MM.1S (cell line): ENCODE results near the gene GOT2.
"Not testable (repeated sequence)": the region's sequence is repeated elsewhere in the genome, so short reads cannot be mapped to it uniquely, and the experiment has no call there.

ENCODE experiments used
- DNase-seq: peaks from one replicate; pipeline ENCODE4 v3.0.0-alpha.2; 2015
- H2AFZ ChIP-seq: fragments of 300-600 bp; sonication (generic); 2 replicates; pipeline ENCODE4 v1.6.0; 2016; ENCODE audit warnings: antibody characterized with exemption, low read length
- H3F3A ChIP-seq: fragments of 300-600 bp; sonication (generic); 2 replicates; pipeline ENCODE4 v1.6.1; 2016; ENCODE audit warnings: mild to moderate bottlenecking, antibody characterized with exemption, low read length, moderate library complexity, mixed read lengths; ENCODE audit not compliant: insufficient read depth
- H3K27ac ChIP-seq: fragments of 300-600 bp; sonication (generic); 2 replicates; pipeline ENCODE4 v1.5.1; 2016; ENCODE audit warnings: mild to moderate bottlenecking, low read length
- H3K27me3 ChIP-seq: fragments of 300-600 bp; sonication (generic); replicated peaks from 2 replicates; pipeline ENCODE4 v1.6.0; 2016; ENCODE audit warnings: low read length; ENCODE audit not compliant: insufficient read depth
- H3K36me3 ChIP-seq: fragments of 300-600 bp; sonication (generic); replicated peaks from 2 replicates; pipeline ENCODE4 v1.6.1; 2016; ENCODE audit warnings: mild to moderate bottlenecking, low read length, mixed read lengths; ENCODE audit not compliant: insufficient read depth
- H3K4me1 ChIP-seq: fragments of 300-600 bp; sonication (generic); 2 replicates; pipeline ENCODE4 v1.6.1; 2016; ENCODE audit warnings: low read length, mixed read lengths
- H3K4me2 ChIP-seq: fragments of 300-600 bp; sonication (generic); 2 replicates; pipeline ENCODE4 v1.6.0; 2016; ENCODE audit warnings: low read depth, low read length
- H3K4me3 ChIP-seq: fragments of 300-600 bp; sonication (generic); 2 replicates; pipeline ENCODE4 v1.5.1; 2016; ENCODE audit warnings: low read length, mixed read lengths
- H3K79me2 ChIP-seq: fragments of 300-600 bp; sonication (generic); 2 replicates; pipeline ENCODE4 v1.6.1; 2016; ENCODE audit warnings: mixed run types, low read length, mixed read lengths
- H3K9ac ChIP-seq: fragments of 300-600 bp; sonication (generic); 2 replicates; pipeline ENCODE4 v1.6.1; 2016; ENCODE audit warnings: low read length, mixed read lengths
- H3K9me2 ChIP-seq: fragments of 300-600 bp; sonication (generic); replicated peaks from 2 replicates; pipeline ENCODE4 v1.6.1; 2016; ENCODE audit warnings: mild to moderate bottlenecking, low read length, mixed read lengths; ENCODE audit not compliant: insufficient read depth
- H3K9me3 ChIP-seq: fragments of 300-600 bp; sonication (generic); replicated peaks from 2 replicates; pipeline ENCODE4 v1.6.1; 2016; ENCODE audit warnings: mild to moderate bottlenecking, low read length, mixed read lengths; ENCODE audit not compliant: insufficient read depth
- H4K20me1 ChIP-seq: fragments of 300-600 bp; sonication (generic); 2 replicates; pipeline ENCODE4 v1.6.1; 2016; ENCODE audit warnings: mild to moderate bottlenecking, low read length, moderate library complexity, mixed read lengths; ENCODE audit not compliant: insufficient read depth
- CTCF ChIP-seq: fragments of 300-600 bp; sonication (generic); IDR thresholded peaks from 2 replicates; pipeline ENCODE4 v1.5.1; 2016; ENCODE audit warnings: antibody characterized with exemption, low read length, mixed read lengths
- EZH2 ChIP-seq: fragments of 300-600 bp; sonication (generic); optimal IDR thresholded peaks from 2 replicates; pipeline ENCODE3; 2017; ENCODE audit warnings: low read depth, mild to moderate bottlenecking, antibody characterized with exemption, low read length, mixed read lengths
- EZH2phosphoT487 ChIP-seq: fragments of 300-600 bp; sonication (generic); IDR thresholded peaks from 2 replicates; pipeline ENCODE4 v1.6.1; 2018; ENCODE audit warnings: antibody characterized with exemption, low read length

The GOT2 gene

GRCh38 chr16:58670177-58670576 lies 63.9 kb downstream of the GOT2 start:
- Histone ChIP-seq H3K4me1 (no peaks in the 10 kb centered on the region), H3F3A (no peaks in the 10 kb centered on the region), H3K36me3 (no peaks in the 10 kb centered on the region), H2AFZ (no peak overlapping the region), H3K9me2 (no peaks in the 10 kb centered on the region), H3K79me2 (no peaks in the 10 kb centered on the region), H3K9ac (no peak overlapping the region), H3K27me3 (no peaks in the 10 kb centered on the region), H4K20me1 (no peaks in the 10 kb centered on the region), H3K27ac (no peak overlapping the region), H3K4me2 (no peak overlapping the region), H3K9me3 (no peaks in the 10 kb centered on the region), H3K4me3 (no peak overlapping the region)
- no peak for DNase-seq
- TF ChIP-seq EZH2 (no peak), EZH2phosphoT487 (no peak), CTCF (no peak)

GRCh38 chr16:58665200-58665599 lies 68.9 kb downstream of the GOT2 start:
- Histone ChIP-seq H3K9me2 (no peaks in the 10 kb centered on the region), H3K4me1 (no peaks in the 10 kb centered on the region), H3K27ac (no peak overlapping the region), H3K27me3 (no peaks in the 10 kb centered on the region), H3K9ac (no peak overlapping the region), H3K4me3 (no peak overlapping the region), H3K36me3 (no peaks in the 10 kb centered on the region), H3K4me2 (no peak overlapping the region), H2AFZ (no peak overlapping the region), H3K9me3 (no peaks in the 10 kb centered on the region), H4K20me1 (no peaks in the 10 kb centered on the region), H3F3A (no peaks in the 10 kb centered on the region), H3K79me2 (no peaks in the 10 kb centered on the region)
- TF ChIP-seq EZH2 (no peak), CTCF (no peak), EZH2phosphoT487 (no peak)
- DNase-seq: no peak

GRCh38 chr16:58661199-58661830 lies 72.8 kb downstream of the GOT2 start:
- Histone ChIP-seq H3K9ac (no peak overlapping the region), H3K4me2 (no peak overlapping the region), H3K4me3 (no peak overlapping the region), H3K36me3 (no peaks in the 10 kb centered on the region), H3K9me2 (no peaks in the 10 kb centered on the region), H3K9me3 (no peaks in the 10 kb centered on the region), H3K4me1 (no peaks in the 10 kb centered on the region), H3K27ac (no peak overlapping the region), H2AFZ (no peak overlapping the region), H4K20me1 (no peaks in the 10 kb centered on the region), H3K79me2 (no peaks in the 10 kb centered on the region), H3F3A (no peaks in the 10 kb centered on the region), H3K27me3 (no peaks in the 10 kb centered on the region)
- peak; percentile 63 for DNase-seq
- TF ChIP-seq EZH2 (no peak), CTCF (peak; percentile 70)

- not testable (repeated sequence) for H3K4me3 ChIP-seq, H3F3A ChIP-seq, H3K36me3 ChIP-seq, H3K9ac ChIP-seq, H3K4me1 ChIP-seq, H3K27ac ChIP-seq, H3K27me3 ChIP-seq, H3K9me2 ChIP-seq, H2AFZ ChIP-seq, DNase-seq, H4K20me1 ChIP-seq, H3K4me2 ChIP-seq, H3K79me2 ChIP-seq, H3K9me3 ChIP-seq
Observed at GRCh38 chr16:58659911-58660310, 74.2 kb downstream of the GOT2 start.
